Endometrial microvascular endothelial cells (primary cell): ENCODE data around the gene ARHGAP23. TPM values are rescaled to one million over a fixed set of nuclear protein-coding genes. Genes with fewer than 3 reads are reported as not detected.
"Not testable (repeated sequence)": the region's sequence is repeated elsewhere in the genome, so short reads cannot be mapped to it uniquely, and the experiment has no call there.

Source experiments
- in situ Hi-C: cut with HindIII; loops from 2 replicates; pipeline ENCODE4 v1.10.0; 2017; ENCODE audit warnings: low sequenced_read_pairs, low pct_unique_long_range_greater_than_20kb; ENCODE audit errors: inconsistent ontology term
- total RNA-seq: library from RNA; depleted of rRNA; stranded (reverse); fragments of >200 nt; gene quantifications from one replicate; pipeline ENCODE4 v1.2.3, GENCODE V29; 2015; ENCODE audit errors: inconsistent ontology term

The ARHGAP23 gene
- total RNA-seq, 1 donor from 2014 or later, result 83.6 TPM

GRCh38 chr17:38421171-38421841 lies 7.0 kb upstream of the ARHGAP23 start:
- in situ Hi-C loops, result no loop called here

GRCh38 chr17:38421871-38422827 lies 6.1 kb upstream of the ARHGAP23 start:
- in situ Hi-C loops, result no loop called here

- in situ Hi-C loops, result no loop called here
Observed at GRCh38 chr17:38424297-38424972, 3.8 kb upstream of the ARHGAP23 start.

- in situ Hi-C loops, result no loop called here
Observed at GRCh38 chr17:38425031-38425430, 3.2 kb upstream of the ARHGAP23 start.

- in situ Hi-C loops, result no loop called here
Observed at GRCh38 chr17:38425744-38426143, 2.5 kb upstream of the ARHGAP23 start.

- in situ Hi-C loops, result no loop called here
Observed at GRCh38 chr17:38426441-38426840, 1.8 kb upstream of the ARHGAP23 start.

- in situ Hi-C loops, result no loop called here
Observed at GRCh38 chr17:38427160-38427949, 909 bp upstream of the ARHGAP23 start.

GRCh38 chr17:38428643-38429371 lies 543 bp downstream of the ARHGAP23 start:
- in situ Hi-C loops, result no loop called here

GRCh38 chr17:38429476-38430100 lies 1.3 kb downstream of the ARHGAP23 start:
- in situ Hi-C loops, result no loop called here

- in situ Hi-C loops, result no loop called here
Observed at GRCh38 chr17:38430316-38430715, 2.1 kb downstream of the ARHGAP23 start.

GRCh38 chr17:38430822-38431221 lies 2.6 kb downstream of the ARHGAP23 start:
- in situ Hi-C loops, result no loop called here

GRCh38 chr17:38431346-38432145 lies 3.3 kb downstream of the ARHGAP23 start:
- in situ Hi-C loops, result no loop called here

- in situ Hi-C loops, result no loop called here
Observed at GRCh38 chr17:38434178-38434665, 6.0 kb downstream of the ARHGAP23 start.

GRCh38 chr17:38435795-38436194 lies 7.5 kb downstream of the ARHGAP23 start:
- in situ Hi-C loops, result no loop called here

- in situ Hi-C loops, result no loop called here
Observed at GRCh38 chr17:38436386-38436785, 8.1 kb downstream of the ARHGAP23 start.

GRCh38 chr17:38437313-38437712 lies 9.0 kb downstream of the ARHGAP23 start:
- in situ Hi-C loops, result not testable (repeated sequence)

GRCh38 chr17:38439436-38439835 lies 11.2 kb downstream of the ARHGAP23 start:
- in situ Hi-C loops, result no loop called here
